Duodenal mucosa (tissue), 2 donors: ENCODE measurements around the gene DIDO1.

ENCODE experiments used
- H3K27ac ChIP-seq: one replicate; pipeline ENCODE4 v1.7.0; 2013; ENCODE audit warnings: low read depth, low read length
- H3K27me3 ChIP-seq, 2 donors: one replicate each; pipeline ENCODE4 v1.7.0; 2013; ENCODE audit warnings: low read length in 2 of 2, control low read depth in 1 of 2; ENCODE audit not compliant: insufficient read depth in 2 of 2, control insufficient read depth in 1 of 2
- H3K36me3 ChIP-seq, 2 donors: one replicate each; pipeline ENCODE4 v1.7.0; 2013; ENCODE audit warnings: low read length in 2 of 2, control low read depth in 1 of 2; ENCODE audit not compliant: insufficient read depth in 2 of 2, control insufficient read depth in 1 of 2
- H3K4me1 ChIP-seq, 2 donors: one replicate each; pipeline ENCODE4 v1.7.0; 2013; ENCODE audit warnings: low read length in 2 of 2, control low read depth in 1 of 2; ENCODE audit not compliant: insufficient read depth in 2 of 2, control insufficient read depth in 1 of 2
- H3K4me3 ChIP-seq, 2 donors: one replicate each; pipeline ENCODE4 v1.7.0; 2013; ENCODE audit warnings: low read length in 2 of 2, low read depth in 1 of 2
- H3K9ac ChIP-seq, 2 donors: one replicate each; pipeline ENCODE4 v1.7.0; 2013; ENCODE audit warnings: low read length in 2 of 2, low read depth in 1 of 2
- H3K9me3 ChIP-seq, 2 donors: one replicate each; pipeline ENCODE4 v1.7.0; 2013; ENCODE audit warnings: low read length in 2 of 2, control low read depth in 1 of 2; ENCODE audit not compliant: control insufficient read depth in 1 of 2

DIDO1 gene

GRCh38 chr20:62938105-62938888 is 12.0 kb upstream of the DIDO1 start, which contains the start of gene GID8:
GID8 (plus strand) TSS chr20:62938147; CDS start chr20:62941503, 3,356 bp downstream.
- peak within 1 kb of the TSS; percentile 91 to 92 for H3K4me3 ChIP-seq
- peak within 1 kb of the TSS; percentile 78 to 91 for H3K9ac ChIP-seq
- H3K4me1 ChIP-seq = peaks cover 20 to 35% of the 10 kb centered on the region in 2 donors
- H3K27ac ChIP-seq = peak within 1 kb of the TSS; percentile 86
- H3K36me3 ChIP-seq = peaks cover 14 to 36% of the 10 kb centered on the region in 2 donors
- no peaks in the 10 kb centered on the region for H3K27me3 ChIP-seq
- no peaks in the 10 kb centered on the region for H3K9me3 ChIP-seq

GRCh38 chr20:62937268-62938104 is 11.2 kb upstream of the DIDO1 start:
- Histone ChIP-seq H3K36me3 (peaks cover 11 to 28% of the 10 kb centered on the region in 2 donors), H3K9me3 (no peaks in the 10 kb centered on the region), H3K27me3 (no peaks in the 10 kb centered on the region), H3K27ac (peak overlapping the region; percentile 86), H3K4me3 (peak overlapping the region; percentile 91 to 92), H3K9ac (peak overlapping the region; percentile 78 to 91), H3K4me1 (peaks cover 20 to 35% of the 10 kb centered on the region in 2 donors)

- peaks cover 11 to 19% of the 10 kb centered on the region in 2 donors for H3K36me3 ChIP-seq
- peaks cover 23 to 35% of the 10 kb centered on the region in 2 donors for H3K4me1 ChIP-seq
- peak overlapping the region in 1 of 2 donors; percentile 1 for H3K4me3 ChIP-seq
- H3K9me3 ChIP-seq = no peaks in the 10 kb centered on the region
- peak overlapping the region in 1 of 2 donors; percentile 17 for H3K9ac ChIP-seq
- no peak overlapping the region for H3K27ac ChIP-seq
- no peaks in the 10 kb centered on the region for H3K27me3 ChIP-seq
These were observed 9.8 kb upstream of the DIDO1 start for GRCh38 chr20:62935968-62936585.

- peak overlapping the region in 1 of 2 donors; percentile 17 for H3K9ac ChIP-seq
- H3K36me3 ChIP-seq = peaks cover 11 to 19% of the 10 kb centered on the region in 2 donors
- no peak overlapping the region for H3K27ac ChIP-seq
- no peaks in the 10 kb centered on the region for H3K27me3 ChIP-seq
- peak overlapping the region in 1 of 2 donors; percentile 1 for H3K4me3 ChIP-seq
- no peaks in the 10 kb centered on the region for H3K9me3 ChIP-seq
- H3K4me1 ChIP-seq = peaks cover 26 to 28% of the 10 kb centered on the region in 2 donors
These were observed 9.1 kb upstream of the DIDO1 start for GRCh38 chr20:62935204-62935967.

- no peak overlapping the region for H3K9ac ChIP-seq
- H3K27me3 ChIP-seq = no peaks in the 10 kb centered on the region
- H3K4me1 ChIP-seq = peaks cover 17 to 25% of the 10 kb centered on the region in 2 donors
- H3K36me3 ChIP-seq = peaks cover 11 to 19% of the 10 kb centered on the region in 2 donors
- H3K4me3 ChIP-seq = no peak overlapping the region
- no peaks in the 10 kb centered on the region for H3K9me3 ChIP-seq
- no peak overlapping the region for H3K27ac ChIP-seq
These were observed 7.7 kb upstream of the DIDO1 start for GRCh38 chr20:62933966-62934365.

- no peaks in the 10 kb centered on the region for H3K27me3 ChIP-seq
- no peak overlapping the region for H3K9ac ChIP-seq
- no peak overlapping the region for H3K4me3 ChIP-seq
- H3K27ac ChIP-seq = no peak overlapping the region
- H3K4me1 ChIP-seq = peaks cover 38 to 39% of the 10 kb centered on the region in 2 donors
- no peaks in the 10 kb centered on the region for H3K9me3 ChIP-seq
- peaks cover 11 to 19% of the 10 kb centered on the region in 2 donors for H3K36me3 ChIP-seq
These were observed 5.2 kb upstream of the DIDO1 start for GRCh38 chr20:62931464-62931863.

- Histone ChIP-seq H3K9ac (peak overlapping the region; percentile 57 to 93), H3K27ac (peak overlapping the region; percentile 71), H3K4me3 (peak overlapping the region; percentile 78 to 92), H3K4me1 (peaks cover 36 to 38% of the 10 kb centered on the region in 2 donors), H3K36me3 (peaks cover 0 to 3% of the 10 kb centered on the region in 2 donors), H3K9me3 (no peaks in the 10 kb centered on the region), H3K27me3 (no peaks in the 10 kb centered on the region)
These were observed 2.8 kb upstream of the DIDO1 start for GRCh38 chr20:62929051-62929538.

GRCh38 chr20:62928246-62928939 is 2.1 kb upstream of the DIDO1 start:
- peak overlapping the region; percentile 78 to 92 for H3K4me3 ChIP-seq
- no peaks in the 10 kb centered on the region for H3K27me3 ChIP-seq
- no peaks in the 10 kb centered on the region for H3K36me3 ChIP-seq
- peaks cover 43 to 44% of the 10 kb centered on the region in 2 donors for H3K4me1 ChIP-seq
- H3K9me3 ChIP-seq = no peaks in the 10 kb centered on the region
- peak overlapping the region; percentile 57 to 93 for H3K9ac ChIP-seq
- H3K27ac ChIP-seq = peak overlapping the region; percentile 71
